T-helper 1 cell treated with Interleukin-12 subunit alpha and Interleukin-12 subunit beta and Interleukin-4 antibody, amounts not matched to agents 30 μg/mL and 1 μg/mL, for 36 hours (primary cell): Measurements from ENCODE around the gene DMBX1.

Experiments used
- H3K27ac Mint-ChIP-seq: one replicate; pipeline ENCODE4 v1.8.0; 2021; ENCODE audit warnings: mild to moderate bottlenecking, mixed read lengths
- H3K27me3 Mint-ChIP-seq: one replicate; pipeline ENCODE4 v1.8.0; 2021; ENCODE audit warnings: low read depth, mixed read lengths
- H3K36me3 Mint-ChIP-seq: one replicate; pipeline ENCODE4 v1.8.0; 2021; ENCODE audit warnings: low read depth, mixed read lengths
- H3K4me1 Mint-ChIP-seq: one replicate; pipeline ENCODE4 v1.8.0; 2021; ENCODE audit warnings: low read depth, mixed read lengths
- H3K4me3 Mint-ChIP-seq: one replicate; pipeline ENCODE4 v1.8.0; 2021; ENCODE audit warnings: mild to moderate bottlenecking, moderate library complexity, mixed read lengths
- H3K9me3 Mint-ChIP-seq: one replicate; pipeline ENCODE4 v1.8.0; 2021; ENCODE audit warnings: mixed read lengths

The DMBX1 gene

GRCh38 chr1:46527474-46528296 is 38.0 kb downstream of the DMBX1 start:
- Mint-ChIP-seq H3K4me1 (peaks cover 16% of the 10 kb centered on the region), H3K27ac (no peak overlapping the region), H3K27me3 (peaks cover 17% of the 10 kb centered on the region), H3K9me3 (no peaks in the 10 kb centered on the region), H3K4me3 (no peak overlapping the region), H3K36me3 (no peaks in the 10 kb centered on the region)

- no peak overlapping the region for H3K27ac Mint-ChIP-seq
- H3K27me3 Mint-ChIP-seq = peaks cover 17% of the 10 kb centered on the region
- H3K36me3 Mint-ChIP-seq = no peaks in the 10 kb centered on the region
- no peaks in the 10 kb centered on the region for H3K9me3 Mint-ChIP-seq
- no peak overlapping the region for H3K4me3 Mint-ChIP-seq
- peaks cover 15% of the 10 kb centered on the region for H3K4me1 Mint-ChIP-seq
Measured at GRCh38 chr1:46528297-46528955, 38.8 kb downstream of the DMBX1 start.

- H3K9me3 Mint-ChIP-seq = no peaks in the 10 kb centered on the region
- peaks cover 1% of the 10 kb centered on the region for H3K36me3 Mint-ChIP-seq
- H3K27ac Mint-ChIP-seq = no peak overlapping the region
- H3K4me1 Mint-ChIP-seq = peaks cover 16% of the 10 kb centered on the region
- H3K27me3 Mint-ChIP-seq = peaks cover 22% of the 10 kb centered on the region
- H3K4me3 Mint-ChIP-seq = no peak overlapping the region
Measured at GRCh38 chr1:46529031-46529630, 39.5 kb downstream of the DMBX1 start.

- Mint-ChIP-seq H3K4me1 (peaks cover 16% of the 10 kb centered on the region), H3K9me3 (no peaks in the 10 kb centered on the region), H3K36me3 (peaks cover 1% of the 10 kb centered on the region), H3K27me3 (peaks cover 34% of the 10 kb centered on the region), H3K27ac (no peak overlapping the region), H3K4me3 (no peak overlapping the region)
Measured at GRCh38 chr1:46530311-46530710, 40.7 kb downstream of the DMBX1 start.

GRCh38 chr1:46530791-46531409 is 41.3 kb downstream of the DMBX1 start:
- peaks cover 33% of the 10 kb centered on the region for H3K27me3 Mint-ChIP-seq

GRCh38 chr1:46532095-46532494 is 42.5 kb downstream of the DMBX1 start:
- H3K27me3 Mint-ChIP-seq = peaks cover 41% of the 10 kb centered on the region
- H3K4me3 Mint-ChIP-seq = no peak overlapping the region
- H3K9me3 Mint-ChIP-seq = no peaks in the 10 kb centered on the region
- peaks cover 1% of the 10 kb centered on the region for H3K36me3 Mint-ChIP-seq
- no peak overlapping the region for H3K27ac Mint-ChIP-seq
- H3K4me1 Mint-ChIP-seq = peaks cover 16% of the 10 kb centered on the region

More at GRCh38 chr1:46530791-46531409, 41.3 kb downstream of the DMBX1 start:
- H3K4me1 Mint-ChIP-seq = peaks cover 16% of the 10 kb centered on the region
- H3K36me3 Mint-ChIP-seq = peaks cover 1% of the 10 kb centered on the region
- no peaks in the 10 kb centered on the region for H3K9me3 Mint-ChIP-seq
- no peak overlapping the region for H3K4me3 Mint-ChIP-seq
- H3K27ac Mint-ChIP-seq = no peak overlapping the region

GRCh38 chr1:46532498-46533178 is 43.0 kb downstream of the DMBX1 start:
- no peaks in the 10 kb centered on the region for H3K9me3 Mint-ChIP-seq
- no peak overlapping the region for H3K27ac Mint-ChIP-seq
- peaks cover 42% of the 10 kb centered on the region for H3K27me3 Mint-ChIP-seq
- peaks cover 16% of the 10 kb centered on the region for H3K4me1 Mint-ChIP-seq
- no peak overlapping the region for H3K4me3 Mint-ChIP-seq
- H3K36me3 Mint-ChIP-seq = peaks cover 1% of the 10 kb centered on the region

- peaks cover 42% of the 10 kb centered on the region for H3K27me3 Mint-ChIP-seq
- H3K9me3 Mint-ChIP-seq = no peaks in the 10 kb centered on the region
- peaks cover 14% of the 10 kb centered on the region for H3K4me1 Mint-ChIP-seq
- peak overlapping the region; percentile 88 for H3K4me3 Mint-ChIP-seq
- peaks cover 1% of the 10 kb centered on the region for H3K36me3 Mint-ChIP-seq
- no peak overlapping the region for H3K27ac Mint-ChIP-seq
Measured at GRCh38 chr1:46533179-46533864, 43.7 kb downstream of the DMBX1 start.

- H3K36me3 Mint-ChIP-seq = peaks cover 1% of the 10 kb centered on the region
- no peak overlapping the region for H3K4me3 Mint-ChIP-seq
- H3K9me3 Mint-ChIP-seq = no peaks in the 10 kb centered on the region
- H3K27me3 Mint-ChIP-seq = peaks cover 41% of the 10 kb centered on the region
- H3K4me1 Mint-ChIP-seq = peaks cover 2% of the 10 kb centered on the region
- H3K27ac Mint-ChIP-seq = no peak overlapping the region
Measured at GRCh38 chr1:46535063-46535462, 45.4 kb downstream of the DMBX1 start.

GRCh38 chr1:46536527-46536926 is 46.9 kb downstream of the DMBX1 start:
- Mint-ChIP-seq H3K27me3 (peaks cover 49% of the 10 kb centered on the region), H3K4me1 (peaks cover 2% of the 10 kb centered on the region), H3K4me3 (no peak overlapping the region), H3K36me3 (peaks cover 1% of the 10 kb centered on the region), H3K9me3 (no peaks in the 10 kb centered on the region), H3K27ac (no peak overlapping the region)

GRCh38 chr1:46537651-46538050 is 48.0 kb downstream of the DMBX1 start:
- H3K27ac Mint-ChIP-seq = no peak overlapping the region
- peaks cover 2% of the 10 kb centered on the region for H3K4me1 Mint-ChIP-seq
- no peaks in the 10 kb centered on the region for H3K9me3 Mint-ChIP-seq
- no peak overlapping the region for H3K4me3 Mint-ChIP-seq
- H3K27me3 Mint-ChIP-seq = peaks cover 58% of the 10 kb centered on the region
- H3K36me3 Mint-ChIP-seq = peaks cover 1% of the 10 kb centered on the region

- Mint-ChIP-seq H3K9me3 (no peaks in the 10 kb centered on the region), H3K27ac (no peak overlapping the region), H3K36me3 (peaks cover 1% of the 10 kb centered on the region), H3K4me1 (peaks cover 2% of the 10 kb centered on the region), H3K4me3 (no peak overlapping the region), H3K27me3 (peaks cover 63% of the 10 kb centered on the region)
Measured at GRCh38 chr1:46538147-46538546, 48.5 kb downstream of the DMBX1 start.
